K562 (cell line): ENCODE data around the gene XKR3. TPM values are rescaled to one million over a fixed set of nuclear protein-coding genes. Genes with fewer than 3 reads are reported as not detected.

ENCODE experiments used
- ATAC-seq: fragments of 200-7000 bp; cut with Tn5 transposase; 3 replicates; pipeline ENCODE4 v1.9.1; 2020; ENCODE audit warnings: moderate library complexity
- BruUV-seq: library from RNA; stranded (reverse); fragments of 400-500 nt; replicated peaks from 2 replicates; lab custom pipeline; 2021; lab: Mats Ljungman, UMichigan
- CTCF ChIA-PET: fragments of 300-600 bp; formaldehyde crosslinking; extraction: SDS; loops from one replicate; lab custom pipeline; 2021; ENCODE audit warnings: low intra/inter-chr PET ratio; lab: Yijun Ruan, JAX
- POLR2A ChIA-PET: fragments of 300-600, 350-650 bp; sonication (Branson Sonifier 250); formaldehyde crosslinking; extraction: SDS; loops from one replicate; lab custom pipeline; 2021; ENCODE audit warnings: antibody characterized with exemption, inconsistent platforms; lab: Yijun Ruan, JAX
- DNase-seq, 4 experiments: peaks; one replicate each; pipeline versions ENCODE4 v3.0.0 to v3.0.0-alpha.2; 2011 to 2018; ENCODE audit warnings: low spot score in 3 of 4, mixed read lengths in 3 of 4; ENCODE audit errors: extremely low read depth in 1 of 4
- FAIRE-seq: peaks from 2 replicates; lab custom pipeline; 2011; peaks lifted over from hg19 to GRCh38; lab: Jason Lieb, UNC
- H2AFZ ChIP-seq: 2 replicates; pipeline ENCODE4 v1.6.0; 2011; ENCODE audit warnings: low read depth, low read length, control low read depth, inconsistent platforms
- H3K27ac ChIP-seq: fragments of 200-600 bp; 3 replicates; pipeline ENCODE4 v1.8.0; 2011; ENCODE audit warnings: low read depth, mild to moderate bottlenecking, control low read depth, inconsistent platforms, low read length, moderate library complexity, mixed read lengths; ENCODE audit errors: extremely low read depth
- H3K27me3 ChIP-seq, 2 experiments: fragments of 300-600 bp in 1 of 2; 2 replicates in 1 of 2; 3 replicates in 1 of 2; pipeline versions ENCODE4 v1.6.0 to v1.8.0; 2011; ENCODE audit warnings: inconsistent platforms in 2 of 2, low read length in 2 of 2, mild to moderate bottlenecking in 1 of 2, mixed read lengths in 1 of 2, moderate library complexity in 1 of 2; ENCODE audit not compliant: control insufficient read depth in 2 of 2, insufficient read depth in 2 of 2
- H3K36me3 ChIP-seq: fragments of 300-600 bp; 3 replicates; pipeline ENCODE4 v1.8.0; 2011; ENCODE audit warnings: mild to moderate bottlenecking, low read length, inconsistent platforms; ENCODE audit not compliant: control insufficient read depth, insufficient read depth
- H3K4me1 ChIP-seq, 2 experiments: fragments of 200-600 bp in 1 of 2; replicated peaks in 1 of 2; 2 replicates in 1 of 2; 3 replicates in 1 of 2; pipeline versions ENCODE4 v1.5.1 to v1.8.0; 2011; ENCODE audit warnings: inconsistent platforms in 2 of 2, low read length in 2 of 2, mild to moderate bottlenecking in 1 of 2, mixed read lengths in 1 of 2, moderate library complexity in 1 of 2; ENCODE audit not compliant: control insufficient read depth in 2 of 2, insufficient read depth in 2 of 2
- H3K4me2 ChIP-seq: 2 replicates; pipeline ENCODE4 v1.6.1; 2011; ENCODE audit warnings: low read length, control low read depth, inconsistent platforms, mixed read lengths; ENCODE audit not compliant: insufficient read depth
- H3K4me3 ChIP-seq: fragments of 200-600 bp; sonication (generic), shearing (Covaris generic); 2 replicates; pipeline ENCODE4 v1.5.1; 2016; ENCODE audit warnings: control low read depth, inconsistent platforms
- H3K79me2 ChIP-seq: fragments of 200-600 bp; 3 replicates; pipeline ENCODE4 v1.8.0; 2011; ENCODE audit warnings: low read length, inconsistent platforms; ENCODE audit not compliant: control insufficient read depth, insufficient read depth
- H3K9ac ChIP-seq, 2 experiments: 2 replicates each; pipeline versions ENCODE4 v1.6.0 to v1.6.1; 2011; ENCODE audit warnings: low read depth in 2 of 2, low read length in 2 of 2, control low read depth in 1 of 2, inconsistent platforms in 1 of 2, mild to moderate bottlenecking in 1 of 2, mixed read lengths in 1 of 2; ENCODE audit not compliant: insufficient read depth in 1 of 2
- H3K9me1 ChIP-seq: one replicate; pipeline ENCODE4 v1.6.0; 2011; ENCODE audit warnings: inconsistent platforms, mild to moderate bottlenecking, low read length, moderate library complexity; ENCODE audit not compliant: control insufficient read depth, insufficient read depth
- H3K9me3 ChIP-seq: replicated peaks from 2 replicates; pipeline ENCODE4 v1.5.1; 2011; ENCODE audit warnings: low read depth, low read length, inconsistent platforms; ENCODE audit not compliant: control insufficient read depth, insufficient read depth
- H4K20me1 ChIP-seq: replicated peaks from 2 replicates; pipeline ENCODE4 v1.6.1; 2011; ENCODE audit warnings: low read length, inconsistent platforms, mixed read lengths; ENCODE audit not compliant: control insufficient read depth, insufficient read depth
- C11orf30 ChIP-seq: fragments of 450-650 bp; IDR thresholded peaks from 2 replicates; pipeline ENCODE4 v1.6.1; 2016; ENCODE audit warnings: low read depth, mild to moderate bottlenecking
- FIP1L1 ChIP-seq: fragments of 200-400 bp; formaldehyde crosslinking; IDR thresholded peaks from 2 replicates; pipeline ENCODE4 v1.6.1; 2018; ENCODE audit warnings: mild to moderate bottlenecking, low read depth, low read length; ENCODE audit not compliant: poor library complexity, severe bottlenecking
- FOXA3 ChIP-seq, 2 experiments: fragments of 450-650 bp in 1 of 2; sonication (generic) in 1 of 2; formaldehyde crosslinking; IDR thresholded peaks in 1 of 2; conservative IDR thresholded peaks in 1 of 2; 2 replicates each; pipeline versions ENCODE4 v1.4.0 to v1.8.0; 2020 to 2022; ENCODE audit warnings: mild to moderate bottlenecking in 2 of 2, missing genetic modification reagents in 1 of 2
- GATAD2B ChIP-seq: fragments of 450-650 bp; IDR thresholded peaks from 2 replicates; pipeline ENCODE4 v1.6.1; 2017; ENCODE audit warnings: mild to moderate bottlenecking, borderline replicate concordance
- POLR2H ChIP-seq: IDR thresholded peaks from 2 replicates; pipeline ENCODE4 v1.6.1; 2016; ENCODE audit warnings: missing genetic modification characterization, low read depth, mild to moderate bottlenecking, control low read depth, missing compliant biosample characterization, moderate library complexity
- SAFB2 ChIP-seq: fragments of 200-400 bp; formaldehyde crosslinking; IDR thresholded peaks from 2 replicates; pipeline ENCODE4 v1.6.1; 2018; ENCODE audit warnings: borderline replicate concordance, low read length, low read depth, moderate library complexity; ENCODE audit not compliant: severe bottlenecking
- ZNF316 ChIP-seq: fragments of 450-650 bp; IDR thresholded peaks from 2 replicates; pipeline ENCODE4 v1.6.1; 2016
- ZNF407 ChIP-seq: fragments of 450-650 bp; IDR thresholded peaks from 2 replicates; pipeline ENCODE4 v1.6.1; 2016; ENCODE audit warnings: low read depth
- ZNF507 ChIP-seq: conservative IDR thresholded peaks from 2 replicates; pipeline ENCODE4 v1.6.1; 2017; ENCODE audit warnings: missing genetic modification characterization, missing compliant biosample characterization
- ZNF655 ChIP-seq: fragments of 250-450 bp; sonication (Bioruptor Pico); IDR thresholded peaks from 2 replicates; pipeline ENCODE4 v1.5.0; 2021
- ZNF717 ChIP-seq: fragments of 250-450 bp; sonication (Bioruptor Pico); IDR thresholded peaks from 2 replicates; pipeline ENCODE4 v1.5.0; 2021
- ZNF780A ChIP-seq: fragments of 250-450 bp; sonication (Bioruptor Pico); IDR thresholded peaks from 2 replicates; pipeline ENCODE4 v1.5.0; 2021; ENCODE audit warnings: mild to moderate bottlenecking
- WGBS: fragments of 100-300 bp; shearing (Covaris generic); methylation state at CpG from one replicate; pipeline ENCODE4 v1.1.6; 2016; ENCODE audit warnings: low coverage, mixed read lengths; ENCODE audit not compliant: insufficient coverage; ENCODE audit errors: missing lambda C conversion rate; 5-methylcytosine and 5-hydroxymethylcytosine counted together
- in situ Hi-C: fragments of 300-500 bp; cut with MboI; formaldehyde crosslinking; loops from 4 replicates; pipeline ENCODE4 v1.15.0; 2018; ENCODE audit warnings: inconsistent platforms, mixed read lengths
- intact Hi-C: fragments of 100-400 bp; cut with micrococcal nuclease; formaldehyde crosslinking; loops from 2 replicates; pipeline ENCODE4 v1.14.2; 2022
- polyA plus RNA-seq, 8 experiments: library from polyadenylated mRNA; depleted of rRNA in 4 of 8; stranded (reverse) in 5 of 8; unstranded in 3 of 8; fragments of >200 nt; fragmentation: Nextera tagmentation in 2 of 8; fragmentation: Illumina TruSeq in 1 of 8; extraction: Ambion mirVana in 2 of 8; extraction: Trizol in 1 of 8; gene quantifications; 2 replicates each; pipeline versions ENCODE4 v1.2.1 to v1.2.3, GENCODE V29; 2011 to 2014; ENCODE audit warnings: inconsistent platforms in 1 of 8, missing spikeins in 1 of 8
- total RNA-seq, 7 experiments: library from RNA; depleted of rRNA in 6 of 7; stranded (reverse); fragments of >200 nt in 6 of 7; fragmentation: Illumina TruSeq in 2 of 7; extraction: Trizol in 2 of 7; gene quantifications; 2 replicates each; pipeline versions ENCODE4 v1.2.1 to v1.2.3, GENCODE V29; 2011 to 2021; ENCODE audit warnings: low replicate concordance in 1 of 7

Gene XKR3
- total and polyA plus RNA-seq, 9 of the 15 experiments (the other 6 are each of a cell fraction or from before 2014, with no cell fraction given), result 3.5 to 11.5 (median 7.1) TPM

GRCh38 chr22:16807109-16807508 lies 18.1 kb downstream of the XKR3 start:
- Histone ChIP-seq H3K4me3 (no peak overlapping the region), H4K20me1 (no peaks in the 10 kb centered on the region), H3K27ac (no peak overlapping the region), H3K4me1 (no peaks in the 10 kb centered on the region), H3K27me3 (no peaks in the 10 kb centered on the region), H2AFZ (no peak overlapping the region), H3K79me2 (no peaks in the 10 kb centered on the region), H3K9me1 (no peaks in the 10 kb centered on the region), H3K9ac (no peak overlapping the region), H3K9me3 (no peaks in the 10 kb centered on the region), H3K4me2 (no peak overlapping the region), H3K36me3 (peaks cover 33% of the 10 kb centered on the region; the same call in 1 of the 3 replicates)
- intact Hi-C loops, result no loop called here
- CTCF ChIA-PET, result no interaction called here
- in situ Hi-C loops, result no loop called here
- FAIRE-seq (no peak), ATAC-seq (no peak), DNase-seq (peak in 1 of 4 experiments; percentile 9)
- no TSS peak for BruUV-seq
- 39% methylated on average over 2 of the region's 2 CpGs for WGBS
- POLR2A ChIA-PET, result interaction anchor here (1.1 to 1.2 kb wide), 2 partner anchors 10 to 11 kb away, joined by 3 to 4 read pairs; no protein-coding TSS in a partner anchor
- TF ChIP-seq ZNF717 (CRISPR knock-in tag), result 0 out of 2 replicates have a peak, but pooled peaks have one; percentile 15
- peak; percentile 40 for TF ChIP-seq FIP1L1
- TF ChIP-seq POLR2H (tag), result peak; percentile 50
- TF ChIP-seq SAFB2, result peak; percentile 22
- TF ChIP-seq ZNF780A (CRISPR knock-in tag), result no peak
- TF ChIP-seq ZNF507 (tag), result 0 out of 2 replicates have a peak, but pooled peaks have one; percentile 13
- no peak for TF ChIP-seq ZNF407
- TF ChIP-seq GATAD2B, result 0 out of 2 replicates have a peak, but pooled peaks have one; percentile 38
- TF ChIP-seq ZNF655 (CRISPR knock-in tag), result 0 out of 2 replicates have a peak, but pooled peaks have one; percentile 54
- TF ChIP-seq ZNF316, result peak; percentile 56; the same call in 1 of the 2 replicates
- no peak for TF ChIP-seq FOXA3 (CRISPR knock-in tag; conservative IDR thresholded peaks at IDR 0.05 in 1 of 2, IDR thresholded peaks at IDR 0.05 in 1 of 2)
- peak; percentile 32; the same call in 1 of the 2 replicates for TF ChIP-seq C11orf30
